Skeletal muscle satellite cell (primary cell): Measurements from ENCODE around the gene HLA-A.
A peak's percentile ranks its signal among the peaks of the same experiment; 100 is the strongest.

Experiments used
- H3K27me3 ChIP-seq: 2 replicates; pipeline ENCODE4 v1.7.0; 2013; ENCODE audit warnings: low read length; ENCODE audit not compliant: control insufficient read depth, insufficient read depth
- H3K36me3 ChIP-seq: 2 replicates; pipeline ENCODE4 v1.7.0; 2013; ENCODE audit warnings: mild to moderate bottlenecking, control low read depth, low read length; ENCODE audit not compliant: insufficient read depth
- H3K4me1 ChIP-seq: 2 replicates; pipeline ENCODE4 v1.7.0; 2013; ENCODE audit warnings: low read length; ENCODE audit not compliant: control insufficient read depth, insufficient read depth
- H3K4me2 ChIP-seq: 2 replicates; pipeline ENCODE4 v1.7.0; 2013; ENCODE audit warnings: mild to moderate bottlenecking, low read length
- H3K4me3 ChIP-seq: 2 replicates; pipeline ENCODE4 v1.7.0; 2013; ENCODE audit warnings: low read length
- H3K9ac ChIP-seq: 2 replicates; pipeline ENCODE4 v1.7.0; 2013; ENCODE audit warnings: mild to moderate bottlenecking, low read depth, low read length, moderate library complexity
- H3K9me3 ChIP-seq: replicated peaks from 2 replicates; pipeline ENCODE4 v1.7.0; 2013; ENCODE audit warnings: mild to moderate bottlenecking, control low read depth, low read length

The HLA-A gene

GRCh38 chr6:29935273-29935955 lies 6.9 kb upstream of the HLA-A start:
- no peak overlapping the region for H3K9ac ChIP-seq
- no peaks in the 10 kb centered on the region for H3K9me3 ChIP-seq
- no peaks in the 10 kb centered on the region for H3K27me3 ChIP-seq
- no peaks in the 10 kb centered on the region for H3K36me3 ChIP-seq
- no peaks in the 10 kb centered on the region for H3K4me1 ChIP-seq
- no peak overlapping the region for H3K4me3 ChIP-seq
- no peak overlapping the region for H3K4me2 ChIP-seq

- Histone ChIP-seq H3K4me1 (no peaks in the 10 kb centered on the region), H3K4me3 (no peak overlapping the region), H3K9me3 (no peaks in the 10 kb centered on the region), H3K4me2 (no peak overlapping the region), H3K36me3 (no peaks in the 10 kb centered on the region), H3K9ac (no peak overlapping the region), H3K27me3 (no peaks in the 10 kb centered on the region)
Observed at GRCh38 chr6:29938746-29939508, 3.4 kb upstream of the HLA-A start.

DNA sequence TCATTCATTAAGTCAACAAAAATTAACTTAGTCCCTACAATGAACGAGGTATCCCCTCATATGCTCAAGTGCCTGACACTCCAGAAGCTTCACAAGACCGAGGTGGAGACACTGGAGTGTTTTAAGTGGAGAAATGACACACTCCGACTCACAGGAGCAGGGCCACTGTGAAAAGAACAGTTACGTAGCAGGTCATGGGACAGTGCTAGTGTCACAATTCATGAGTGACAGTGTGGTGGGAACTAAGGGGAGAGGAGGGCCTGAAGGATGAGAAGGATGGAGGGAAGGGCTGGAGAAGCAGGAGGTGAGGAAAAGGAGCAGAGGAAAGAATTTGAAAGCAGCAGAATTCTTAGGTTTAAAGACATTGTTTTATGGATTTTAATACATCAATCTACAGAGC lies 1.3 kb upstream of the HLA-A start:
- H3K36me3 ChIP-seq: peaks cover 12% of the 10 kb centered on the region
- H3K9me3 ChIP-seq: no peaks in the 10 kb centered on the region
- no peaks in the 10 kb centered on the region for H3K4me1 ChIP-seq
- no peaks in the 10 kb centered on the region for H3K27me3 ChIP-seq
- H3K4me3 ChIP-seq: no peak overlapping the region
- no peak overlapping the region for H3K4me2 ChIP-seq
- no peak overlapping the region for H3K9ac ChIP-seq

DNA sequence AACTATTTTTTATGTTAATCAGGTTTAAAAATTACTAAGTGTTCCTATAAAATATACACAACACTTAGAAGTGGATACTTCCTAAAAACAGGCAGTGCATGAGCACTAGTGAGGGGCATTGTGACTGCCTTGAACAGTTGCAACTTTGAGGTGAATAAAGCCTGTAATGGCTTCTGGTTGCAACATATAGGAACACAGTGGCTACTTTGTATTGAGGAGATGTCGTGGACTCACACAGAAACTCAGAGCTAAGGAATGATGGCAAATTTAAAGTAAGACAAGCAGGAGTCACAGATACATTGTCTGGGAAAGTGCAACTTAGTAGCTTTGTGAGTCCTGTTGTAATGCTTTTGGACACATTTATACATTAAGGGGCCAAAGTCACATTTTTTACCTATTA lies 861 bp upstream of the HLA-A start:
- Histone ChIP-seq H3K27me3 (no peaks in the 10 kb centered on the region), H3K36me3 (peaks cover 12% of the 10 kb centered on the region), H3K4me1 (no peaks in the 10 kb centered on the region), H3K9ac (peak overlapping the region; percentile 93), H3K4me3 (peak overlapping the region; percentile 79), H3K4me2 (peak overlapping the region; percentile 93), H3K9me3 (no peaks in the 10 kb centered on the region)

DNA sequence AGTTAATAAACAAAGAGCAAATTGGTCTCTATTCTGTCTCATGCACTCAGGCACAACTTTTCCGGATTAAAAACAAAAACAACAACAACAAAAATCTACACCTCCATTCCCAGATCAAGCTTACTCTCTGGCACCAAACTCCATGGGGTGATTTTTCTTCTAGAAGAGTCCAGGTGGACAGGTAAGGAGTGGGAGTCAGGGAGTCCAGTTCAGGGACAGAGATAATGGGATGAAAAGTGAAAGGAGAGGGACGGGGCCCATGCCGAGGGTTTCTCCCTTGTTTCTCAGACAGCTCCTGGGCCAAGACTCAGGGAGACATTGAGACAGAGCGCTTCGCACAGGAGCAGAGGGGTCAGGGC lies 437 bp upstream of the HLA-A start:
- Histone ChIP-seq H3K4me1 (no peaks in the 10 kb centered on the region), H3K4me2 (peak overlapping the region; percentile 93), H3K36me3 (peaks cover 12% of the 10 kb centered on the region), H3K27me3 (no peaks in the 10 kb centered on the region), H3K9me3 (no peaks in the 10 kb centered on the region), H3K4me3 (peak overlapping the region; percentile 79), H3K9ac (peak overlapping the region; percentile 93)

DNA sequence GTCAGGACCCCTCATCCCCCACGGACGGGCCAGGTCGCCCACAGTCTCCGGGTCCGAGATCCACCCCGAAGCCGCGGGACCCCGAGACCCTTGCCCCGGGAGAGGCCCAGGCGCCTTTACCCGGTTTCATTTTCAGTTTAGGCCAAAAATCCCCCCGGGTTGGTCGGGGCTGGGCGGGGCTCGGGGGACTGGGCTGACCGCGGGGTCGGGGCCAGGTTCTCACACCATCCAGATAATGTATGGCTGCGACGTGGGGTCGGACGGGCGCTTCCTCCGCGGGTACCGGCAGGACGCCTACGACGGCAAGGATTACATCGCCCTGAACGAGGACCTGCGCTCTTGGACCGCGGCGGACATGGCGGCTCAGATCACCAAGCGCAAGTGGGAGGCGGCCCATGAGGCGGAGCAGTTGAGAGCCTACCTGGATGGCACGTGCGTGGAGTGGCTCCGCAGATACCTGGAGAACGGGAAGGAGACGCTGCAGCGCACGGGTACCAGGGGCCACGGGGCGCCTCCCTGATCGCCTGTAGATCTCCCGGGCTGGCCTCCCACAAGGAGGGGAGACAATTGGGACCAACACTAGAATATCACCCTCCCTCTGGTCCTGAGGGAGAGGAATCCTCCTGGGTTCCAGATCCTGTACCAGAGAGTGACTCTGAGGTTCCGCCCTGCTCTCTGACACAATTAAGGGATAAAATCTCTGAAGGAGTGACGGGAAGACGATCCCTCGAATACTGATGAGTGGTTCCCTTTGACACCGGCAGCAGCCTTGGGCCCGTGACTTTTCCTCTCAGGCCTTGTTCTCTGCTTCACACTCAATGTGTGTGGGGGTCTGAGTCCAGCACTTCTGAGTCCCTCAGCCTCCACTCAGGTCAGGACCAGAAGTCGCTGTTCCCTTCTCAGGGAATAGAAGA lies 978 bp downstream of the HLA-A start:
- Histone ChIP-seq H3K36me3 (peaks cover 12% of the 10 kb centered on the region), H3K9ac (peak overlapping the region; percentile 93), H3K4me1 (no peaks in the 10 kb centered on the region), H3K4me2 (peak overlapping the region; percentile 93), H3K27me3 (no peaks in the 10 kb centered on the region), H3K9me3 (no peaks in the 10 kb centered on the region), H3K4me3 (peak overlapping the region; percentile 79)

DNA sequence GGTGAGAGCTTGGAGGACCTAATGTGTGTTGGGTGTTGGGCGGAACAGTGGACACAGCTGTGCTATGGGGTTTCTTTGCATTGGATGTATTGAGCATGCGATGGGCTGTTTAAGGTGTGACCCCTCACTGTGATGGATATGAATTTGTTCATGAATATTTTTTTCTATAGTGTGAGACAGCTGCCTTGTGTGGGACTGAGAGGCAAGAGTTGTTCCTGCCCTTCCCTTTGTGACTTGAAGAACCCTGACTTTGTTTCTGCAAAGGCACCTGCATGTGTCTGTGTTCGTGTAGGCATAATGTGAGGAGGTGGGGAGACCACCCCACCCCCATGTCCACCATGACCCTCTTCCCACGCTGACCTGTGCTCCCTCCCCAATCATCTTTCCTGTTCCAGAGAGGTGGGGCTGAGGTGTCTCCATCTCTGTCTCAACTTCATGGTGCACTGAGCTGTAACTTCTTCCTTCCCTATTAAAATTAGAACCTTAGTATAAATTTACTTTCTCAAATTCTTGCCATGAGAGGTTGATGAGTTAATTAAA lies 3.0 kb downstream of the HLA-A start:
- Histone ChIP-seq H3K4me3 (no peak overlapping the region), H3K36me3 (peaks cover 12% of the 10 kb centered on the region), H3K4me1 (no peaks in the 10 kb centered on the region), H3K4me2 (no peak overlapping the region), H3K27me3 (no peaks in the 10 kb centered on the region), H3K9me3 (no peaks in the 10 kb centered on the region), H3K9ac (no peak overlapping the region)

- Histone ChIP-seq H3K9ac (no peak overlapping the region), H3K4me2 (no peak overlapping the region), H3K9me3 (no peaks in the 10 kb centered on the region), H3K36me3 (peaks cover 12% of the 10 kb centered on the region), H3K4me3 (no peak overlapping the region), H3K4me1 (no peaks in the 10 kb centered on the region), H3K27me3 (no peaks in the 10 kb centered on the region)
Observed at GRCh38 chr6:29946223-29947076, 4.1 kb downstream of the HLA-A start.

GRCh38 chr6:29947077-29947980 lies 5.0 kb downstream of the HLA-A start:
- Histone ChIP-seq H3K9ac (no peak overlapping the region), H3K4me2 (no peak overlapping the region), H3K4me3 (no peak overlapping the region), H3K27me3 (no peaks in the 10 kb centered on the region), H3K4me1 (no peaks in the 10 kb centered on the region), H3K36me3 (peaks cover 12% of the 10 kb centered on the region), H3K9me3 (no peaks in the 10 kb centered on the region)

DNA sequence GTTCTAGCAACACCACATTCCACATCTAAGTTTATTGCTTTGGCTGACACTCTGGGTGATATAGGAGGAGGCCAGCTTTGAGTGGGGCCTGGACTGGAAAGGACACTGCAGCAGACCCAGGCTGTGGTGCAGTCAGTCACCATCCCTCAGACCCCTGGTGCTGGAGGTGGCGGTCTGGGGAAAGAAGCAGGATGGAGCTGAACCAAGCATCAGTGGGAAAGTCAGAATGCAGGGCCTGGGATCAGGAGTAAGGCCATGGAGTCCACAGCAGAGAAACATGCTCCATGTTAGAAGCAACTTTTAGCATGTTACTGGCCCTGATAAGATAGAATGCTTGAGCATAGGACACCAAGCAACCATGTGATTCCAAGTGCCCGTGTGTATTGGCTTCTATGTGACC lies 5.9 kb downstream of the HLA-A start:
- Histone ChIP-seq H3K4me2 (no peak overlapping the region), H3K36me3 (peaks cover 12% of the 10 kb centered on the region), H3K4me3 (no peak overlapping the region), H3K9ac (no peak overlapping the region), H3K9me3 (no peaks in the 10 kb centered on the region), H3K27me3 (no peaks in the 10 kb centered on the region), H3K4me1 (no peaks in the 10 kb centered on the region)
